NCI-H2196 treated with DMSO at 0.1 percent for 48 hours (cell line): ENCODE measurements around the gene TRIM32.

Experiments
- DNase-seq: peaks from one replicate; lab custom pipeline; 2025; ENCODE audit not compliant: unreplicated experiment; lab: John Stamatoyannopoulos, UW

The TRIM32 gene

GRCh38 chr9:116687074-116687753 is at the start of gene TRIM32:
Gene TRIM32 (plus strand): TSS chr9:116687305. CDS start chr9:116697743, 10,438 bp downstream.
- peak; percentile 71 for DNase-seq

DNA sequence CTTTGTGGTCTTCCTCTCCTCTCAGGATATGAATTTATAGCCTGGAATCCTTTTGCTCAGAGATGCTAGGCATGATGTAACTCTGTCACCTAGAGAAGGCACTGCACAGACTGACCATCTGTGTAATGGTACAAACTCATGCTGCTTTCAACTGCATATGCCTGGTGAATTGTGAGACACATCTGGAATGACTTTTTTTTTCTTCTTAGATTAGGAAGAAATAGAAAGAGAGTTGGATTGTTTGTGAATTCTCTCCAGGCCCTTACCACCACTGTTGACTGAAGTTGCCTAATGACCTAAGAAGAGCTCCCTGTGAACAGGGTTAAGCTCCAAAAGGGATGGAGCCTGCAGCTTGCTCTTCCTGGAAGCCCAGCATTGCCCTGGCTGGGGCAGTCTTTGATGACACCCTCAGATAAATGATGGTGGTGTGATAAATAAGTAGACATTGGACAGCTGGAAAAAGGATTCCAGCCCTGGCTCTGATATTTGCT is 47.8 kb upstream of the TRIM32 start:
- no peak for DNase-seq

DNA sequence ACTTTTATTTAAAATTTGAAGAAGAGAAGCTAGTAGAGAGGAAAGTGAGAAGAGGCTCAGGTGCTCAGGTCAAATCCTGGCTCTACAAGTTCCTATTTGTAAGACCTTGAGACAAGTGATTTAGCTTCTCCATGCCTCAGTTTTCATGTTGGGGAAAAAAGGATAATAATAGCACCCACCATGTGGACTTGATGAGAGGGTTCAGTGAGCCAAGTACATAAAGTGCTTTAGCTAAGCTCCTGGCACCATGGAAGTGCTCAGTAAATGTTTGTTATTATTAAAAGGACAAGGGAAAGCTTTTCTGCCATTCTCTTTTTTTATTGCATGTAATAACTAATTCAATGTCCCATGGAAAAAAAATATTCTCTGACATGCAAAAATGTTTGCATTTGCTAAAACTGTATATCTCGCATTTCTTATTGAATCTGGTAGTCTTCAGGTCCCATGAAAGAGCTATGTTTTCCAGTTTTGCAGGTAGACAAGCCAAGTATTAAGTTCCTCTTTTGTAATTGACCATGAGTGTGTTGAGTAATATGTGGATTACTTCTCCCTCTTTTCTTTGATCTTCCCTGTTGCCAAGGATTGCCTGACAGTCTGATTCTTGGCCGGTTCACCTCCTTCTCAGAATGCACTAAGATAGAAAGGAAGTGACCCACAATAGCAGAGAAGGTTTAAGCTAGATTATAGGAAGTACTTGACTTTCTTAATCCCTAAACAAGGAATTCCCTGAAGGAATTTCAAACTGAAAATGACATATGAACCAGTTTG is 45.6 kb upstream of the TRIM32 start:
- no peak for DNase-seq

GRCh38 chr9:116643691-116644090 is 43.4 kb upstream of the TRIM32 start:
- DNase-seq: no peak

GRCh38 chr9:116644091-116644688 is 42.9 kb upstream of the TRIM32 start:
- DNase-seq: no peak

GRCh38 chr9:116646661-116647514 is 40.2 kb upstream of the TRIM32 start:
- no peak for DNase-seq

DNA sequence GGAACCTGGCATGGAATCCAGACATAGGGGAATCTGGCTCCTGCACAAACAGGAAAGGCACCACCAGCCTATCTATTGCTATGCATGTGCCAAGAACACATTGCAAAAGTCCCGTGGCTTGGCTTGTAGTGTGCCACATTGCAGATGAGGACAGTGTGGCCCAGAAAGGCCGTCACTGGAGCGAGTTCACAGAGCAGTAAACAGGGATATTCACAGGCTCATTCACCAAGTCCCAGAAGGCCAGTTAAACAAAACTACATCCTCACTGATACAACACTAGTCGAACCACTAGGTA is 39.6 kb upstream of the TRIM32 start:
- DNase-seq: no peak

DNA sequence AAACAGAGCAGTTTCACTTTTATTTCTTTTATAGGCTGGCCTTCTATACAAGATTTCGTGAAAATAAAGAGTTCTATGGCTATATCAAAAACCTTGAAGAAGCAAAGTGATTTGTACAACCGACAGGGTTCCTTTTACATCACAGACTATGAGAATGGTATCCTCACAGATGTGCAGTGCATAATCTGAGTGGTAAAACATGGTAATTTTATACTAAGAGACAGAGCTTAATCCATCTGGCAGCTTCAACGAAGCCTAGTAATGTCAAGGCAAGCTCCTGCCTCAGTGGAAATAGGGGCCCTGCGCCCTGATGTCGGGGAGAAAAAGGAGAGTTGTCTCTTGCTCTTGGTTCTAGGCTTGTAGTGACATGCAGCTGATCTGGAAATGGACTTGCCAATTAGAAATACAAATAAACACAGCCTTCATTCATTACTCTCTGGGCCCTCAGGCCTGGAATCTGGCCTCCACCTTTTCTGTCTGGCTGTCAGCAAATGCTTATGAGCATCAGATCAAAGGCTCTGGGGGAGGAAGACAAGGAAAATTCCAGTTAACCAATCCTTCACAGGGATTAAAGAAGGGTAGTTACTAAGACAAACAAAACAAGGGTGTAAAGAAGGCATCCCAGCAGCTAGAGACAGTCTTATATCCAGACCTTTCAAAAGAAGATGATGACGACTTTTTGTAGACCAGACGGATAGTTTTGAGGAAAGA is 33.6 kb upstream of the TRIM32 start:
- DNase-seq: no peak

- no peak for DNase-seq
Observed at GRCh38 chr9:116654059-116654355, 33.1 kb upstream of the TRIM32 start.

GRCh38 chr9:116656501-116656971 is 30.6 kb upstream of the TRIM32 start:
- no peak for DNase-seq

- DNase-seq: no peak
Observed at GRCh38 chr9:116656977-116657376, 30.1 kb upstream of the TRIM32 start.

GRCh38 chr9:116658265-116658664 is 28.8 kb upstream of the TRIM32 start:
- DNase-seq: no peak

- peak; percentile 61 for DNase-seq
Observed at GRCh38 chr9:116661037-116661954, 25.8 kb upstream of the TRIM32 start.

- no peak for DNase-seq
Observed at GRCh38 chr9:116662646-116663310, 24.3 kb upstream of the TRIM32 start.

DNA sequence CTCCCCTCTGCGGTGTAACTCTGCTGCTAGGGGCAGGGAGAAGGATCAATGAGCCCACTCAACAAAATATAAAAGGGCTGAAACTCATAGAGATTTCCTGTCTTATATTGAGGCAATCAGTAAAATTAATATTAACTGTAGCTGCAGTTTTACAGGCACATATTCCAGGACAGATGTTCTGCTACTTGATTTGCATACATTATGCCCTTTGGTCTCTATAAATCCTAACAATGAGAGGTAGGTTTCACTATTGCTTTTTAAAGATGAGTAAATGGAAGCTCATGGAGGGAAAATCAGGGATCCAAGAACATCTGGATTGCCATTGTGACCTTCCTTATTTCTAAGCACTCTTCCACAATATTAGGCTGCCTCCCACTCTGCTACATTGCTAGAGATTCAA is 23.5 kb upstream of the TRIM32 start:
- no peak for DNase-seq

DNA sequence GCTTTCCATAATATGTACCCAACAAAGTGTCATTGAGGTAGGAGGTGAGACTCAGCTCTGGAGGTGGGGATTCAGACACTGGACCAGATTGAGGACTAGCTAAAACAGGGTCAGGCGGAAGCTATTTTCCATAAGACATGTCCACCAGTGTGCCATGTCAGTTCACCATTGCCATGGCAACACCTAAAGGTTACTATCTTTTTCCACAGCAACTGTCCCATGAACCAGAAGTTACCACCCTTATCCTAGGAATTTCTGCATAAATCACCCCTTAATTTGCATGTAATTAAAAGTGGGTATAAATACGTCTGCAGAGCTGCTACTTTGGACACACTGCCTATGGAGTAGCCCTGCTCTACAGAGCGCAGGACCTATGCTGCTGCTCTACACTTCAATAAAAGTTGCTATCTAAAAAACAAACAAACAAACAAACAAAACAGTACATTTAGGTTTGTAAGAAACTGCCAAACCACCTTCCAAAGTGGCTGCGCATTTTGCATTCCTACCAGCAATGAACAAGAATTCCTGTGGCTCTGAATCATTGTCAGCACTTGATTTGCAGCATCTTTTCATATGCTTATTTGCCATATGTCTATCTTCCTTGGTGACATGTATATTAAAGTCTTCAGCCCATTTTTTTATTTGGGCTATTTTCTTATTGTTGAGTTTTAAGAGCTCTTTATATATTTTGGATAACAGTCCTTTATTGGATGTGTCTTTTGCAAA is 18.0 kb upstream of the TRIM32 start:
- DNase-seq: no peak

DNA sequence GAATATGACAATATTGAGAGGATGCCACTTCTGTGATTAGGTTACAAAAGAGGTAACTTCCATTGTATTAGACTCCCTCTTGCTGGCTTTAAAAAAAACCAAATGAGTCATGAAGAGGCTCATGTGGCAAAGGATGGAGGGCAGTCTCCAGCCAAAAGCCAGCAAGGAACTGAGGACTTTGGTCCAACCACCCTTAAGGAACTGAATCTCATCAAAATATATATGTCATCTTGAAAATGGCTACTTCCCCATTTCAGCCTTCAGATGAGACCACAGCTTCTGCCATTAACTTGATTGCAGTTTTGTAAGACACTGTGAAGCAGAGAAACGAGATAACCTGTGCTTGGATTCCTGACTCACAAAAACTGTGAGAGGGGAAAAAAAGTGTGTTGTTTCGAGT is 15.5 kb upstream of the TRIM32 start:
- DNase-seq: no peak

DNA sequence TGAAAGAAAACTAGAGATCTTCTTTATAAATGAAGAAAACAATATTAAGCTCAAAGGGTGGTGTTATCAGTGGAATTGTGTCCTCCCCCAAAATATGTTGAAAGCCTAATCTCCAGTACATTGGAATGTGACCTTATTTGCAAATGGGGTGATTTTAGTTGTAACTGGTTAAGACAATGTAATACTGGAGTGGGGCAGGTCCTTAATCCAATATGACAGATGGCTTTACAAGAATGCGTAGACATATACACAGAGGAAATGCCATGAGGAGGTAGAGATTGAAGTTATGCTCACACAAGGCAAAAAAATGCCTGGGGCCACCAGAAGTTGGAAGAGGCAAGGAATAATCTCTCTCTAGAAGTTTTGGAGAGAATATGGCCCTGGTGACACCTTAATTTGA is 13.7 kb upstream of the TRIM32 start:
- DNase-seq: no peak
